Measurements from ENCODE around the gene MSANTD4. TPM values are rescaled to one million over a fixed set of nuclear protein-coding genes. Genes with fewer than 3 reads are reported as not detected.

Gene MSANTD4
- total RNA-seq: 10 to 100 TPM in 2 of 4 donors, 1 to 10 TPM in 2; 2.2 to 13.3 (median 10.2) TPM

DNA sequence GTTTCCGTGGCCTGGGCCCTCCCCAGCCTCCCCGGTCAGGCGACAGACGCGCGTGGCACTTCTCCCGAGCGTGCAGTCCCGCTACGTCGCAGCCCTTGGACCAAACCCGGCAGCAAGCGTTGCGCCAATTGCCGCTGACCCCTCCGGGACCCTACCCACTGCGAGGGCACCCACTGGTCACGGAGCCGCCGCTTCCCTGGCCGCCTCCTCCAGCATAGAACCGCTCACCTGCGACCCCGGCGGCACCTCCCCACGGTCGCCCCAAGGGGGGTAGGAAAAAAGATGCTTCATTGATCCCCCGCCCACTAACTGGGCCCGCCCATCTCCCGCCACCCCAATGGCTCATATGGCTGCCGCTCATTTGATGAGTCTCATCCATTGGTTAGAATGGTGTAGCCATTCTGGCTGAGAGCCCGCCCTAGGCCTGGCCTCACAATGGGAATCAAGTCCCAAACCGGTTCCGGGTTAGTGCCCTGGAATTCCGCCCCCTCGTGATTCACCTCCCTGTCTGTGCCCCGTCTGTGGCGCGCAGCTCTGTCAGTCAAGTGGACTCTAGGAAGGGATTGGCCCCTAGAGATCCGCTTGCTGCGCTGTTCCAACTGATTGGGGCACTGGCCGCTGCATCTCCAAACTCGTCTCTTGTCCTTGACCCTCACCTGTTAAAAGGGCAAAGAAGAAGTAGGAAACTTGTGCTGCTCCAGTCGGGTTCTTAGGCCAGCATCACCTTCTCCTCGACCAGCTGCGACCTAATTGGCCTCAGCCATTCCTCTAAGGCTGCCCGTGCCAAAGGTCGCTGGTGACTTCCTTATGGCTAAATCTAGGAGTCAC, at the start of gene MSANTD4:
TSS of gene MSANTD4 (minus strand) at position 274 of the 828 bp plus-strand sequence. CDS start 11,323 bp downstream, outside the sequence.
- H3K27ac ChIP-seq: peak within 1 kb of the TSS; percentile 82 to 86 (median 83)
- H3K4me3 ChIP-seq: peak within 1 kb of the TSS; percentile 57 to 95 (median 78)
- H3K9me3 ChIP-seq: no peaks in the 10 kb centered on the region
- TF ChIP-seq EP300 (IDR thresholded peaks at IDR 0.05; ENCODE audit: low read depth) (no peak), POLR2AphosphoS5 (IDR thresholded peaks at IDR 0.05) (peak; percentile 30 to 53 (median 48)), POLR2A (IDR thresholded peaks at IDR 0.05) (peak; percentile 42)
- TF ChIP-seq, protein P1, sequence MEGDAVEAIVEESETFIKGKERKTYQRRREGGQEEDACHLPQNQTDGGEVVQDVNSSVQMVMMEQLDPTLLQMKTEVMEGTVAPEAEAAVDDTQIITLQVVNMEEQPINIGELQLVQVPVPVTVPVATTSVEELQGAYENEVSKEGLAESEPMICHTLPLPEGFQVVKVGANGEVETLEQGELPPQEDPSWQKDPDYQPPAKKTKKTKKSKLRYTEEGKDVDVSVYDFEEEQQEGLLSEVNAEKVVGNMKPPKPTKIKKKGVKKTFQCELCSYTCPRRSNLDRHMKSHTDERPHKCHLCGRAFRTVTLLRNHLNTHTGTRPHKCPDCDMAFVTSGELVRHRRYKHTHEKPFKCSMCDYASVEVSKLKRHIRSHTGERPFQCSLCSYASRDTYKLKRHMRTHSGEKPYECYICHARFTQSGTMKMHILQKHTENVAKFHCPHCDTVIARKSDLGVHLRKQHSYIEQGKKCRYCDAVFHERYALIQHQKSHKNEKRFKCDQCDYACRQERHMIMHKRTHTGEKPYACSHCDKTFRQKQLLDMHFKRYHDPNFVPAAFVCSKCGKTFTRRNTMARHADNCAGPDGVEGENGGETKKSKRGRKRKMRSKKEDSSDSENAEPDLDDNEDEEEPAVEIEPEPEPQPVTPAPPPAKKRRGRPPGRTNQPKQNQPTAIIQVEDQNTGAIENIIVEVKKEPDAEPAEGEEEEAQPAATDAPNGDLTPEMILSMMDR (IDR thresholded peaks at IDR 0.05): peak in 1 of 5 experiments; percentile 17
- DNase-seq: peak; percentile 99
- H3K4me1 ChIP-seq: peaks cover 0 to 29% (median 3%) of the 10 kb centered on the region in 4 donors
- in situ Hi-C loops (cut with MboI; ENCODE audit: low pct_ligation_motif_present in 1 of 4, low pct_unique_long_range_greater_than_20kb in 1 of 4, low sequenced_read_pairs in 3 of 4) (no loop called here), intact Hi-C loops (cut with DNase I; ENCODE audit: low total_unique reads) (no loop called here)
- WGBS, 2 donors (ENCODE audit: low coverage in 1 of 2): 2 to 17% methylated on average over 3 to 47 of the region's 48 CpGs
- no peaks in the 10 kb centered on the region for H3K27me3 ChIP-seq
- H3K36me3 ChIP-seq: no peaks in the 10 kb centered on the region

DNA sequence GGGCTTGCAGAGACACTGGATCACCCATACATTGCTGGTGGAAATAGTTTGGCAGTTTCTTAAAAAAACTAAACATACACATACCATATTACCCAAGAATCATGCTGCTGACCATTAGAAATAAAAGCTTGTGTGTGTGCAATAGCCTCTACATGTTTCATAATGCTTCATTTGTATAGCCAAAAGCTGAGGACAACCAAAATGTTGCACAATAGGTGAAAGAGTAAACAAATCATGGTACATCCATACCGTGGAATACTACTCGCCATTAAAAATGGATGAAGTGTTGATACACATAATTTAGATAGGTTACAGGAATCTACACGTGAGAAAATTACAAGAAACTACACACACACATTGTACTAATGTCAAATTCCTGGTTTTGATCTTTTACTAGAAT, 48.6 kb upstream of the MSANTD4 start:
- in situ Hi-C loops (cut with MboI; ENCODE audit: low pct_ligation_motif_present in 1 of 4, low pct_unique_long_range_greater_than_20kb in 1 of 4, low sequenced_read_pairs in 3 of 4): no loop called here
- peaks cover 0 to 3% (median 0%) of the 10 kb centered on the region in 4 donors for H3K4me1 ChIP-seq
- H3K4me3 ChIP-seq: no peak overlapping the region
- H3K27ac ChIP-seq: no peak overlapping the region
- intact Hi-C loops (cut with DNase I; ENCODE audit: low total_unique reads): no loop called here
- DNase-seq: no peak
- WGBS, 2 donors (ENCODE audit: low coverage in 1 of 2): 88 to 90% methylated on average over 3 of the region's 3 CpGs
- peaks cover 0 to 3% of the 10 kb centered on the region in 2 donors for H3K9me3 ChIP-seq
- H3K36me3 ChIP-seq: no peaks in the 10 kb centered on the region
- TF ChIP-seq, protein P1 (IDR thresholded peaks at IDR 0.05): no peak
- no peak for TF ChIP-seq EP300 (IDR thresholded peaks at IDR 0.05; ENCODE audit: low read depth)
- TF ChIP-seq POLR2AphosphoS5 (IDR thresholded peaks at IDR 0.05): no peak
- TF ChIP-seq POLR2A (IDR thresholded peaks at IDR 0.05): no peak
- no peaks in the 10 kb centered on the region for H3K27me3 ChIP-seq

DNA sequence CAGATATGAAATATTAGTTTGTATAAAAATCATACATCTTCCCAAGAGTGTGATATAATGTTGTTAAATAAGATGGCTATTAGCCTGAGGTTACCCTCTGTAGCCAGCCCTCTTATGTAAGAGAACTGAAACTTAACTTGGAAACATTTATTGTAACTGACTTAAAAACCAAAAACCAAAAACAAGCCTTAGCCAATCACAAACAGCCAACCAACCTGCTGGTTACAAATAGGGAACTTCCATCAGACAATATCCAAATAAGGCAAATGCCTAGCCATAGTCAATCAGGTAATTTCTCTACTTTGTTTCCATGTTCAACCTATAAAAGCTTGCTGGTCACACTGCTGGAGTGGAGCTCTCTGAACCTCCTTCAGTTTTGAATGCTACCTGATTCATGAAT, 41.0 kb upstream of the MSANTD4 start:
- intact Hi-C loops (cut with DNase I; ENCODE audit: low total_unique reads) (no loop called here), in situ Hi-C loops (cut with MboI; ENCODE audit: low pct_ligation_motif_present in 1 of 4, low pct_unique_long_range_greater_than_20kb in 1 of 4, low sequenced_read_pairs in 3 of 4) (no loop called here)
- Histone ChIP-seq H3K4me3 (no peak overlapping the region), H3K27me3 (no peaks in the 10 kb centered on the region), H3K36me3 (no peaks in the 10 kb centered on the region), H3K27ac (no peak overlapping the region), H3K4me1 (no peaks in the 10 kb centered on the region), H3K9me3 (peaks cover 0 to 1% of the 10 kb centered on the region in 2 donors)
- DNase-seq: no peak
- no peak for TF ChIP-seq POLR2AphosphoS5 (IDR thresholded peaks at IDR 0.05)
- no peak for TF ChIP-seq POLR2A (IDR thresholded peaks at IDR 0.05)
- TF ChIP-seq, protein P1 (IDR thresholded peaks at IDR 0.05): no peak
- TF ChIP-seq EP300 (IDR thresholded peaks at IDR 0.05; ENCODE audit: low read depth): no peak

DNA sequence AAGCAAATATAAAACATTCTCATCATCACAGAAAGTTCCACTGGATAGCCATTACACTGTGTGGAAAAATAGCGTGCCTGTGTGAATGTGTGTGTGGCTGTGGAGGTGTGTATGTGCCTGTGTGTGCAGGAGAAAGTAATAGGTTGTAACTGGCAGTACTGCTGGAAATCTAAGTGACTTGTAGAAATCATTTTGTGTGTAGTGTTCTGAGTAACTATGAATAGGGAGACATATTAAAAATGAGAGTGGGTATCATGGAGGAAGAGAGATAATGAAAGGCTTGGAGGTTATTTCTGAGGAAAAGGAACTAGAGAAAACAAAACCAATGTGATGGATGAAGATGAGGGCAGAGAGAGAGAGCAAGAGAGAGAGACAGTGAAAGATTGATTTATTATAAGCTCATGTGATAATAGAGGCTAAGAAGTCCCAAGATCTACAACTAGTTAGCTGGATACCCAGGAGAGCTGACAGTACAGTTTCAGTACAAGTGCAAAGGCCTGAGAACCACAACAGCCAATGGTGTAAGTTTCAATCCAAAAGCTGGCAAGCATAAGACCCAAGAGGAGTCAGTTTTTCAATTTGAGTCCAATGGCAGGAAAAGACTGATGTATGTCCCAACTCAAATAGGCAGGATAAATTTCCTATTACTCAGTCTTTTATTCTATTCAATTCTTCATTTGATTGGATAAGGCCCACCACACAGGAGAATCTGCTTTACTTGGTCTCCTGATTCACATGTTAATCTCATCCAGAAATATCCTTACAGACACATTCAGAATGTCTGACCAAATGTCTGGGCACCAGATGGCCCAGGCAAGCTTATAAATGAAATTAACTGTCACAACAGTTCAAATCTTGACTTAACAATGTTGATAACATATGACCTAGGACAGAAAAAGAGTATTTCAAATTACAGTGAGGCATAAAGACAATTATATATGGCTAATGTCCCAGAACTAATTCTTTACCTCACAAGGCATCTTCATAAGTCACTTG, 40.2 kb upstream of the MSANTD4 start:
- Histone ChIP-seq H3K9me3 (no peaks in the 10 kb centered on the region), H3K27me3 (no peaks in the 10 kb centered on the region), H3K27ac (no peak overlapping the region), H3K4me1 (no peaks in the 10 kb centered on the region), H3K36me3 (no peaks in the 10 kb centered on the region), H3K4me3 (no peak overlapping the region)
- intact Hi-C loops (cut with DNase I; ENCODE audit: low total_unique reads): no loop called here
- no peak for TF ChIP-seq EP300 (IDR thresholded peaks at IDR 0.05; ENCODE audit: low read depth)
- TF ChIP-seq, protein P1 (IDR thresholded peaks at IDR 0.05): no peak
- no peak for TF ChIP-seq POLR2AphosphoS5 (IDR thresholded peaks at IDR 0.05)
- TF ChIP-seq POLR2A (IDR thresholded peaks at IDR 0.05): no peak
- no peak for DNase-seq
- in situ Hi-C loops (cut with MboI; ENCODE audit: low pct_ligation_motif_present in 1 of 4, low pct_unique_long_range_greater_than_20kb in 1 of 4, low sequenced_read_pairs in 3 of 4): no loop called here
- 88 to 98% methylated on average over 1 of the region's 1 CpG for WGBS, 2 donors (ENCODE audit: low coverage in 1 of 2)

Measured in transverse colon (tissue), 4 donors.